SU-DHL-6 (cell line): ENCODE data around the gene TFDP2.

Experiments
- H2AFZ ChIP-seq: fragments of 200-600 bp; sonication (generic); 2 replicates; pipeline ENCODE4 v1.6.1; 2014; ENCODE audit warnings: low read depth, mild to moderate bottlenecking, moderate library complexity, mixed read lengths, antibody characterized with exemption, low read length; ENCODE audit not compliant: severe bottlenecking
- H3F3A ChIP-seq: fragments of 200-600 bp; shearing (Covaris generic); 2 replicates; pipeline ENCODE4 v1.6.0; 2016; ENCODE audit warnings: antibody characterized with exemption, mild to moderate bottlenecking; ENCODE audit not compliant: insufficient read depth
- H3K27ac ChIP-seq: fragments of 200-600 bp; sonication (generic); 2 replicates; pipeline ENCODE4 v1.5.1; 2016; ENCODE audit warnings: low read depth, mild to moderate bottlenecking, low read length, moderate library complexity, mixed read lengths
- H3K27me3 ChIP-seq: fragments of 200-600 bp; sonication (generic), shearing (Covaris generic); 2 replicates; pipeline ENCODE4 v1.6.0; 2014; ENCODE audit warnings: mild to moderate bottlenecking, low read length
- H3K36me3 ChIP-seq: fragments of 200-600 bp; sonication (generic); 2 replicates; pipeline ENCODE4 v1.6.1; 2014; ENCODE audit warnings: mild to moderate bottlenecking, low read length, mixed read lengths
- H3K4me2 ChIP-seq: fragments of 300-600, 200-600 bp; shearing (Covaris generic), sonication (generic); 2 replicates; pipeline ENCODE4 v1.6.0; 2014; ENCODE audit warnings: low read length, low read depth, mild to moderate bottlenecking; ENCODE audit not compliant: poor library complexity, severe bottlenecking
- H3K4me3 ChIP-seq: fragments of 200-600 bp; sonication (generic); 2 replicates; pipeline ENCODE4 v1.5.1; 2014; ENCODE audit warnings: antibody characterized with exemption, low read length, mild to moderate bottlenecking, mixed read lengths; ENCODE audit not compliant: insufficient read depth, poor library complexity, severe bottlenecking
- H3K79me2 ChIP-seq: fragments of 200-600 bp; sonication (generic); 2 replicates; pipeline ENCODE4 v1.6.1; 2014; ENCODE audit warnings: mild to moderate bottlenecking, low read length, moderate library complexity; ENCODE audit not compliant: insufficient read depth
- H3K9ac ChIP-seq: fragments of 200-600 bp; sonication (generic); 2 replicates; pipeline ENCODE4 v1.7.0; 2014; ENCODE audit warnings: mild to moderate bottlenecking, low read length
- H3K9me2 ChIP-seq: fragments of 200-600 bp; sonication (generic); replicated peaks from 2 replicates; pipeline ENCODE4 v1.6.1; 2014; ENCODE audit warnings: low read length; ENCODE audit not compliant: insufficient read depth
- H3K9me3 ChIP-seq: fragments of 200-600 bp; sonication (generic); 2 replicates; pipeline ENCODE4 v1.6.1; 2014; ENCODE audit warnings: low read length, mixed read lengths; ENCODE audit not compliant: insufficient read depth
- H4K20me1 ChIP-seq: fragments of 200-600 bp; sonication (generic); 2 replicates; pipeline ENCODE4 v1.6.1; 2014; ENCODE audit warnings: low read depth, mild to moderate bottlenecking, antibody characterized with exemption, low read length, moderate library complexity, mixed read lengths
- CTCF ChIP-seq: fragments of 200-600 bp; sonication (generic); IDR thresholded peaks from one replicate; pipeline ENCODE4 v1.5.1; 2017; ENCODE audit warnings: antibody characterized with exemption, mild to moderate bottlenecking, low read length, moderate library complexity; ENCODE audit not compliant: insufficient read depth, poor library complexity, severe bottlenecking
- EZH2phosphoT487 ChIP-seq: fragments of 200-600 bp; sonication (generic), shearing (Covaris generic); conservative IDR thresholded peaks from 2 replicates; pipeline ENCODE4 v1.6.1; 2018; ENCODE audit warnings: mild to moderate bottlenecking, antibody characterized with exemption, low read length, moderate library complexity, mixed read lengths

The TFDP2 gene

GRCh38 chr3:141941093-141941492, 208.3 kb downstream of the TFDP2 start:
- Histone ChIP-seq H3K27me3 (no peaks in the 10 kb centered on the region), H3K9me3 (no peaks in the 10 kb centered on the region), H3K4me3 (no peak overlapping the region), H3K36me3 (no peaks in the 10 kb centered on the region), H4K20me1 (no peaks in the 10 kb centered on the region), H3K27ac (no peak overlapping the region), H3K9ac (no peak overlapping the region), H3K79me2 (no peaks in the 10 kb centered on the region), H2AFZ (no peak overlapping the region), H3K9me2 (no peaks in the 10 kb centered on the region), H3K4me2 (no peak overlapping the region), H3F3A (no peaks in the 10 kb centered on the region)
- TF ChIP-seq CTCF (no peak), EZH2phosphoT487 (no peak)

GRCh38 chr3:141940194-141940776, 209.1 kb downstream of the TFDP2 start:
- no peaks in the 10 kb centered on the region for H4K20me1 ChIP-seq
- no peaks in the 10 kb centered on the region for H3K79me2 ChIP-seq
- no peaks in the 10 kb centered on the region for H3K9me2 ChIP-seq
- no peak overlapping the region for H3K4me3 ChIP-seq
- no peaks in the 10 kb centered on the region for H3F3A ChIP-seq
- no peaks in the 10 kb centered on the region for H3K27me3 ChIP-seq
- no peak overlapping the region for H3K27ac ChIP-seq
- H3K9ac ChIP-seq: no peak overlapping the region
- H2AFZ ChIP-seq: no peak overlapping the region
- no peaks in the 10 kb centered on the region for H3K36me3 ChIP-seq
- no peak overlapping the region for H3K4me2 ChIP-seq
- H3K9me3 ChIP-seq: no peaks in the 10 kb centered on the region
- no peak for TF ChIP-seq EZH2phosphoT487
- no peak for TF ChIP-seq CTCF

- Histone ChIP-seq H3K9ac (no peak overlapping the region), H3K4me2 (no peak overlapping the region), H2AFZ (no peak overlapping the region), H3K27ac (no peak overlapping the region), H3F3A (no peaks in the 10 kb centered on the region), H3K36me3 (no peaks in the 10 kb centered on the region), H4K20me1 (no peaks in the 10 kb centered on the region), H3K9me3 (no peaks in the 10 kb centered on the region), H3K79me2 (no peaks in the 10 kb centered on the region), H3K4me3 (no peak overlapping the region), H3K27me3 (no peaks in the 10 kb centered on the region), H3K9me2 (no peaks in the 10 kb centered on the region)
- TF ChIP-seq EZH2phosphoT487 (no peak), CTCF (no peak)
Observed at GRCh38 chr3:141939759-141940158, 209.6 kb downstream of the TFDP2 start.
